ENCODE measurements around the gene COL6A2. TPM values are rescaled to one million over a fixed set of nuclear protein-coding genes. Genes with fewer than 3 reads are reported as not detected.
"Not testable (repeated sequence)": the region's sequence is repeated elsewhere in the genome, so short reads cannot be mapped to it uniquely, and the experiment has no call there.

COL6A2 gene
- total RNA-seq, 1 donor from 2014 or later, result 5.2 TPM

GRCh38 chr21:46082963-46083790 lies 14.7 kb upstream of the COL6A2 start:
- Histone ChIP-seq H3K4me3 (no peak overlapping the region), H4K20me1 (ENCODE audit: low read depth) (no peaks in the 10 kb centered on the region), H3K9ac (no peak overlapping the region), H3K36me3 (no peaks in the 10 kb centered on the region), H3K4me1 (no peaks in the 10 kb centered on the region), H3K4me2 (no peak overlapping the region), H3F3A (ENCODE audit: low read depth) (no peaks in the 10 kb centered on the region), H2AFZ (replicated peaks) (no peak overlapping the region), H3K27me3 (no peaks in the 10 kb centered on the region), H3K27ac (no peak overlapping the region), H3K79me2 (ENCODE audit: low read depth) (no peaks in the 10 kb centered on the region), H3K9me3 (ENCODE audit: low read depth) (no peaks in the 10 kb centered on the region)
- Mint-ChIP-seq H3K9me3 (peaks cover 15% of the 10 kb centered on the region), H3K27ac (peak overlapping the region; percentile 42), H3K36me3 (no peaks in the 10 kb centered on the region), H3K4me1 (peaks cover 10% of the 10 kb centered on the region), H3K27me3 (ENCODE audit: insufficient read depth, low read depth) (peaks cover 2% of the 10 kb centered on the region), H3K4me3 (no peak overlapping the region)
- no peak for DNase-seq (ENCODE audit: low spot score)
- TF ChIP-seq EZH2phosphoT487 (IDR thresholded peaks at IDR 0.05), result no peak
- no peak for TF ChIP-seq EZH2 (IDR thresholded peaks at IDR 0.05)
- no peak for TF ChIP-seq CTCF (IDR thresholded peaks at IDR 0.05)

GRCh38 chr21:46083791-46084561 lies 13.9 kb upstream of the COL6A2 start:
- H2AFZ ChIP-seq (replicated peaks), result no peak overlapping the region
- H3K27ac ChIP-seq, result no peak overlapping the region

GRCh38 chr21:46084709-46085108 lies 13.2 kb upstream of the COL6A2 start:
- H3K4me3 Mint-ChIP-seq, result no peak overlapping the region
- peaks cover 7% of the 10 kb centered on the region for H3K4me1 Mint-ChIP-seq
- H3K9me3 Mint-ChIP-seq, result peaks cover 24% of the 10 kb centered on the region
- no peak for DNase-seq (ENCODE audit: low spot score)
- Histone ChIP-seq H3K4me3 (no peak overlapping the region), H3K36me3 (no peaks in the 10 kb centered on the region), H4K20me1 (ENCODE audit: low read depth) (no peaks in the 10 kb centered on the region), H3K79me2 (ENCODE audit: low read depth) (no peaks in the 10 kb centered on the region), H3K4me2 (no peak overlapping the region), H3K4me1 (no peaks in the 10 kb centered on the region), H2AFZ (replicated peaks) (no peak overlapping the region), H3F3A (ENCODE audit: low read depth) (no peaks in the 10 kb centered on the region), H3K27ac (no peak overlapping the region), H3K9me3 (ENCODE audit: low read depth) (no peaks in the 10 kb centered on the region), H3K9ac (no peak overlapping the region), H3K27me3 (no peaks in the 10 kb centered on the region)
- H3K27ac Mint-ChIP-seq, result no peak overlapping the region
- H3K27me3 Mint-ChIP-seq (ENCODE audit: insufficient read depth, low read depth), result peaks cover 5% of the 10 kb centered on the region
- no peaks in the 10 kb centered on the region for H3K36me3 Mint-ChIP-seq
- no peak for TF ChIP-seq EZH2phosphoT487 (IDR thresholded peaks at IDR 0.05)
- TF ChIP-seq EZH2 (IDR thresholded peaks at IDR 0.05), result no peak
- no peak for TF ChIP-seq CTCF (IDR thresholded peaks at IDR 0.05)

More at GRCh38 chr21:46083791-46084561, 13.9 kb upstream of the COL6A2 start:
- Histone ChIP-seq H3K9ac (no peak overlapping the region), H3F3A (ENCODE audit: low read depth) (no peaks in the 10 kb centered on the region), H3K4me3 (no peak overlapping the region), H3K4me1 (no peaks in the 10 kb centered on the region), H4K20me1 (ENCODE audit: low read depth) (no peaks in the 10 kb centered on the region), H3K27me3 (no peaks in the 10 kb centered on the region), H3K79me2 (ENCODE audit: low read depth) (no peaks in the 10 kb centered on the region), H3K4me2 (no peak overlapping the region), H3K36me3 (no peaks in the 10 kb centered on the region), H3K9me3 (ENCODE audit: low read depth) (no peaks in the 10 kb centered on the region)
- H3K4me3 Mint-ChIP-seq, result no peak overlapping the region
- peaks cover 22% of the 10 kb centered on the region for H3K9me3 Mint-ChIP-seq
- peaks cover 10% of the 10 kb centered on the region for H3K4me1 Mint-ChIP-seq
- H3K27ac Mint-ChIP-seq, result peak overlapping the region; percentile 42
- H3K36me3 Mint-ChIP-seq, result no peaks in the 10 kb centered on the region
- DNase-seq (ENCODE audit: low spot score), result no peak
- peaks cover 5% of the 10 kb centered on the region for H3K27me3 Mint-ChIP-seq (ENCODE audit: insufficient read depth, low read depth)
- TF ChIP-seq EZH2 (IDR thresholded peaks at IDR 0.05), result no peak
- no peak for TF ChIP-seq EZH2phosphoT487 (IDR thresholded peaks at IDR 0.05)
- no peak for TF ChIP-seq CTCF (IDR thresholded peaks at IDR 0.05)

GRCh38 chr21:46085259-46085658 lies 12.7 kb upstream of the COL6A2 start:
- H3K36me3 Mint-ChIP-seq; H3K4me2 ChIP-seq; H3K4me1 ChIP-seq; H3K9me3 ChIP-seq (ENCODE audit: low read depth); H3K27ac ChIP-seq; H3K79me2 ChIP-seq (ENCODE audit: low read depth); H4K20me1 ChIP-seq (ENCODE audit: low read depth); H3K4me3 ChIP-seq; H3K27me3 Mint-ChIP-seq (ENCODE audit: insufficient read depth, low read depth); H3K27ac Mint-ChIP-seq; H3K9ac ChIP-seq; DNase-seq (ENCODE audit: low spot score); H2AFZ ChIP-seq (replicated peaks); H3K27me3 ChIP-seq; H3F3A ChIP-seq (ENCODE audit: low read depth); H3K4me3 Mint-ChIP-seq; H3K4me1 Mint-ChIP-seq; H3K36me3 ChIP-seq: not testable (repeated sequence)
- H3K9me3 Mint-ChIP-seq, result peaks cover 30% of the 10 kb centered on the region

Data from neural progenitor cell (in vitro differentiated cells).